ENCODE measurements around the gene BAIAP2L2.

DNA sequence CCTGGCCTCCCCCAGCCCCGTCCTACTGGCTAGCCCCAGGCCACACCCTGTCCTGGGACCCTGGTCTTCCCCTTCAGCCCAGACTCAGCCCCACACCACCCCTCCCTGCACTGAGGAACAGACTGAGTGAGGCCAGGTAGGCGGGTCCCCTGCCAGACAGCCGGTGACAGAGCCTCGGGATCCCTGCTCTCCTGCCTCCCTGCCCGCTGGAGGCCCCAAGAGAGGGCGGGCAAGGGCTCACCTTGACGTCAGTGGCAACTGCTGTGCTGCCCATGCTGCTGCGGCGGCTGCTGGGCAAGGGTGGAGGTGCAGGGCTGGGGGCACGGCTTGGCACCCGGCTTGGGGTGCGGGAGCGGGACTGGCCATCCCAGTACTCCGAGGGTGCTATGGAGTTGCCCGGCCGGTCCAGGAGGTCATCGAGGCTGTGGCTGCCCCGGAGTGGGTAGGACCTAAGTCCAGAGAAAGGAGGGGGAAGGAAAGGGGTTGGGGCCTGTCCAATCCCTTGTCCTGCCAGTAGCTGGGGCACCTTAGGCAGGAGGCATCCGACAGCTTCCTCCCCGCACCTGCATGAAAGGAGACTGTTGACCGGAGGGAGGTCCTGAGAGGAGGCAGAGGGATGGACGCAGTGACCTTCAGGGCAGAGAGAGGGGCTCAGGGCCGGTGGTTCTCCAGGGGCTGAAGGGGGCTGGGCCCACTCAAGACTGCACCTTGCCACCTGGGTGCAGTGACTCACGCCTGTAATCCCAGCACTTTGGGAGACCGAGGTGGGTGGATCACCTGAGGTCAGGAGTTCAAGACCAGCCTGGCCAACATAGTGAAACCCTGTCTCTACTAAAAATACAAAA, 24.3 kb downstream of the BAIAP2L2 start:
- TF ChIP-seq, protein P1, sequence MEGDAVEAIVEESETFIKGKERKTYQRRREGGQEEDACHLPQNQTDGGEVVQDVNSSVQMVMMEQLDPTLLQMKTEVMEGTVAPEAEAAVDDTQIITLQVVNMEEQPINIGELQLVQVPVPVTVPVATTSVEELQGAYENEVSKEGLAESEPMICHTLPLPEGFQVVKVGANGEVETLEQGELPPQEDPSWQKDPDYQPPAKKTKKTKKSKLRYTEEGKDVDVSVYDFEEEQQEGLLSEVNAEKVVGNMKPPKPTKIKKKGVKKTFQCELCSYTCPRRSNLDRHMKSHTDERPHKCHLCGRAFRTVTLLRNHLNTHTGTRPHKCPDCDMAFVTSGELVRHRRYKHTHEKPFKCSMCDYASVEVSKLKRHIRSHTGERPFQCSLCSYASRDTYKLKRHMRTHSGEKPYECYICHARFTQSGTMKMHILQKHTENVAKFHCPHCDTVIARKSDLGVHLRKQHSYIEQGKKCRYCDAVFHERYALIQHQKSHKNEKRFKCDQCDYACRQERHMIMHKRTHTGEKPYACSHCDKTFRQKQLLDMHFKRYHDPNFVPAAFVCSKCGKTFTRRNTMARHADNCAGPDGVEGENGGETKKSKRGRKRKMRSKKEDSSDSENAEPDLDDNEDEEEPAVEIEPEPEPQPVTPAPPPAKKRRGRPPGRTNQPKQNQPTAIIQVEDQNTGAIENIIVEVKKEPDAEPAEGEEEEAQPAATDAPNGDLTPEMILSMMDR (IDR thresholded peaks at IDR 0.05) = no peak
- no peak for TF ChIP-seq POLR2AphosphoS5 (IDR thresholded peaks at IDR 0.05)
- no peak for TF ChIP-seq POLR2A (IDR thresholded peaks at IDR 0.05; ENCODE audit: low read depth)
- TF ChIP-seq EP300 (IDR thresholded peaks at IDR 0.05) = no peak
